HG03521 (cell line): ENCODE results near the gene DNAJC22.
"Not testable (repeated sequence)": the region's sequence is repeated elsewhere in the genome, so short reads cannot be mapped to it uniquely, and the experiment has no call there.

ENCODE experiments used
- ATAC-seq: cut with Tn5 transposase; IDR thresholded peaks from one replicate; pipeline ENCODE4 v1.9.1; 2021; ENCODE audit warnings: mild to moderate bottlenecking, moderate library complexity; ENCODE audit not compliant: unreplicated experiment

The DNAJC22 gene

DNA sequence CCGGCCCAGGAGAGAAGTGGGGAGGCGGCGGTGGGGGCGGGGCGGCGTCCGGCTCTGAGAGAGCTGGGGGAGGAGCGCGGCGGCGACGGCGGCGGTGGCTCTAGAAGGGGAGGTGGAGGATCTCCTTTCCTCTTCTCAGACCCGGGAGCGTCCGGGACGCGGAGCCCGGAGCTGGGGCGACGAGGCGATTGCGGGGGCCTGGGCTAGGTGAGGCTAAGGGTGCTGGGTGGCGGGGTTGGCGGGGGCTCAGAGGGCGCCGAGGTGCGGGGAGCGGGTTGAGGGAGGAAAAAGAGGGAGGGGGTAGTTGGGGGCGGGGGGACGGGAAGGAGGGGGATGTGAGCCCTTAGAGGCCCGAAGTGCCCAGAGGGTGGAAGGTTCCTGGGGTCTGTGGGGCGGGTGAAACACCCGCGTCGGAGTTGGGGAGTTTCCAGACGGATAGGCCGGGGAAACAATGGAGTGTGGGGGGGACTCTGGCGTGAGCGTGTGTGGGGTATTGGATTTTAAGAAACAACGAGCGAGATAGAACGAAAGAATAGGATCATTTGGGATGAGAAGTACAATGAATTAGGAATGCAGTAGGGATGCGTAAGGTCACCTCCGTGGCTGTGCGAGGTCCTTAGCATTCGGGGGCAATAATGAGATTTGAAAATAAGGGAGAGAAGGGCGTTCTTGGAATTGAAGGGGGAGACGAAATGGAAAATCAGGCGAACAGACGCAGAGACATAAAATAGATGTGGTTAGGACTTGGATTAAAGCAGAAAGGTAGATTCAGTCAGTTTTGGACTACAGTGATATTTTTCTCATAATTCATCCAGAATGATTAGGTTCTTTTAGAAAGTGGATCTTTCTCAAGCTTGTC lies 20.9 kb downstream of the DNAJC22 start, which contains the start of gene SPATS2:
SPATS2 (plus strand) TSS at position 82 of the 859 bp plus-strand sequence. CDS start 93,551 bp downstream, outside the sequence.
- no peak for ATAC-seq

DNA sequence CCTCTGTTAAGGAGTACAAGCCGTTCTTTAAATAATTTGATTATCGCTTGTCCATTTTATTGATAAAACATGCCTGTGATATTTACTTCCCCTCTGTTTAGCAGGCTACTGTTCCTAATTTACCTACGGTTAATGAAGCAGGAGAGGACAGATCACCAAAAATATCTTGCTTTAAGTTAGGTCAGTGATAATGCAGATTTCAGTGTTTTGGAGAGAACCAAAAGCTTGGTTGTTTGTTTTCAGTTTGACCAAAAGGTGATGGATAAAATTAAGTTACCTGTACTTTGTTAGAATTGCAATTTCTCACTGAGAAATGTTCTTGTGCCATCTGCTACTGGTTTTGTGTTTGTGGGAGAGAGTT lies 21.5 kb downstream of the DNAJC22 start:
- ATAC-seq, result no peak

DNA sequence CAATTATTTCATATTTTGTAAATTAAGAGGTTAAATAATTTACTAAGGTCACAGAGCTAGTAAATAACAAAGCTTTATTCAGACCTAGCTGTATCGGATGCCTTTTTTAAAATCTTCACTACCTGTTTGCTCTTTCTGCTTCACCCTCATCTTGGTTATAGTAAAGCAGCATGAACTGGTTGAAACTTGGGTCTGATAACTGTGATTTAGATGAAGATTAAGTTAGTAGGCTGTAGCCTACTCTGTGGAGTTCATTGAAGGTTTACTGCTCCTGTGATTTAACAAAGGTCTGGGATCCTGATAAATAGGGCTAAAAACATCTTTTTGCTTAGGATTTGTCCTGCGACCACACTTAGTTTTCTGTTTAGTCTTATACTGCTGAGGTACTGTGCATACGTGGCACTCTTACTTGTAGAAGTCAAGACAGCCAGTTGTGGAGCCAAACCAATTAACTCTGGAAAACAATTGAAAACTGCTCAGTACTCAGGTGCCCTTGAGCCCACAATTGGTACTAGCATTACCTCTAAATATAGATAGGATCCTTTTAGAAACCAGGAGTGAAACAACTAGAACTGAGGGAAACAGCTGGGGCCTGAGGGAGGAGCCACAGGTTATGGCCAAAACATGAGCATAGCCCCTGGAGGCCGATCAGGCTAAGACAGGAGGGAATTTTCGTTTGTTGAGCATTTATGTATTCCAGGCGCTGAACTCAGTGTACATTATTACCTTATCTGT lies 22.9 kb downstream of the DNAJC22 start:
- peak; percentile 34 for ATAC-seq

DNA sequence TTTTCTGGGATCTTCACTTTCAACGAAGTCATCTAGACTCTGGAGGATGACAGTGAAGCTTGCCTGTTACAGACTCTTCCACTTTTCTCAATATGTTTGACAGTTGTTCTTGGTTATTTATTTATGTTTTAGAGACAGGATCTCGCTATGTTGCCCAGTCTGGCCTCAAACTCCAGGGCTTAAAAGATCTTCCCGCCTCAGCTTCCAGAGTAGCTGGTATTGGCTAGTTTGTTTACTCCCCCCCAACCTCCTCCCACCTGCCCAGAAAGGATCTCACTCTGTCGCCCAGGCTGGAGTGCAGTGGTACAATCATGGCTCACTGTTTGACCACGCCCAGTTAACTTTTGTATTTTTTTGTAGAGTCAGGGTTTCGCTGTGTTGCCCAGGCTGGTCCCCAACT lies 23.9 kb downstream of the DNAJC22 start:
- no peak for ATAC-seq

DNA sequence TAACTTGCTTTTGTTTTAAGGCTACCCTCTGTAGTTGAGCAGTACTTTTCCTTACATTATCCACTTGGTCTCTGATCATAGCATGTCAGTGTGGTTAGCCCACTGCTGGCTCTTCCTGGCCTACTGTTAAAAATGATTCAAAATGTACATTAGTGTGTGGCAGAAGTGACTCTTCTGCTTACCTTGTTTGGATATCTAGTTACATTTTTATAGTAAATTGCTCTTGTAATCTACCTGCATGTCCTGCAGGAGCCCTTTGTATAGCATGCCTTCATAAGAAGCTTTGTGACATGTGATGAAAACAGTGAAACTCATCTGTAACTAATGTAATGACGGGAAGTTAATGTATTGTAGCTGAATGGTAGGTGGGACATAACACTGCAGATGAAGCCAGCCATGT lies 28.7 kb downstream of the DNAJC22 start:
- ATAC-seq, result no peak

DNA sequence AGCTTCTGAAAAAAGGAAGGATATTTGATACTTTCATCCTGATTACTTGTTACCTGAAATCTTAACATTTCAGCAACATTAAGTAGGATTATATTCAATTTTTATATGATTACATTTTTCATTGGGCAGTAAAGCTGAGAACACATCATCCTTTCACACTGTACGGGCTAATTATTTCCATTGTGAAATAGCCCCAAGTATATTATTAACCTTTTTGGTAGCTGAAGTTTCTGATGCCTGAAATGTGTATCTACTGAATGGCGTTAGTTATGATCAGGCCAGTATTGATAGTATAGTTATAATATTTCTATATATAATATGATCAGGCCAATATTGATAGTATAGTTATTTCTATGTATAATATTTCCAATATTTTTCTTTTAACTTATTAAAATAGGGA lies 30.7 kb downstream of the DNAJC22 start:
- no peak for ATAC-seq

DNA sequence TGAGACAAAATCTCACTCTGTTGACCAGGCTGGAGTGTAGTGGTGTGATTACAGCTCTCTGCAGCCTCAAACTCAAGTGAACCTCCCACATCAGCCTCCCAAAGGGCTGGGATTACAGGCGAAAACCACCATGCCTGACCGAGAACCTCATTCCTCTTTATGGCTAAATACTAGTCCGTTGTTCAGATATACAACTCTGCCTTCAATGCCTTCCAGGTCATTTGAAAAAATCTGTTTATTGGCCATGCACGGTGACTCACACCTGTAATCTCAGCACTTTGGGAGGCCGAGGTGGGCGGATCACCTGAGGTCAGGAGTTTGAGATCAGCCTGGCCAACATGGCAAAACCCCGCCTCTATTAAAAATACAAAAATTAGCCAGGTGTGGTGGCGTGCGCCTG lies 33.5 kb downstream of the DNAJC22 start:
- not testable (repeated sequence) for ATAC-seq

DNA sequence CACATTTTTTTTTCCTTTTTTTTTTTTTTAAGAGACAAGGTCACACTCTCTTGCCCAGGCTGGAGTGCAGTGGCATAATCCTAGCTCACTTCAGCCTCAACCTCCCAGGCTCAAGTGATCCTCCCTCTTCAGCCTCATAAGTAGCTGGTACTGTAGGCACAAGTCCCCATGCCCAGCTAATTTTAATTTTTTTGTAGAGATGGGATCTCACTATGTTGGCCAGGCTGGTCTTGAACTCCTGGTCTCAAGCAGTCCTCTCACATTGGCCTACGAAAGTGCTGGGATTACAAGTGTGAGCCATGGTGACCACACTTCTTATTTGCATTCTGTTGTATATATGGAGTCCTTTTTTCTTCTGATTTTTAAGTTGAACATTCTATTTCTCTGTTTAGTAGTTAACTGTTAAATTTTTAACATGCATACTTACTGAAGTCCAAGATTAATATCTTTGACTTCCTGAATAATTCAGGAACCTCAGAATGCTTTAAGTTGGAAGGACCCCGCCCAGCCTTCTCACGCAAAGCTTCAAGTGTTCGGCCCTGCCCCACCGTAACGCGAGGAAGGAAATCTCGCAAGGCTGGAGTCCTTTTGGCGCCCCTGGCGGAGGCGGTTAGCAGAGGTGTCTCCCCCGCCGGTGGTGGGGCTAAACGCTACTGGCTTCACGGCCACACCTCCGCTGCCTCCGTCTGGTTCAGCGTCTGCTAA lies 42.1 kb downstream of the DNAJC22 start:
- ATAC-seq, result no peak

DNA sequence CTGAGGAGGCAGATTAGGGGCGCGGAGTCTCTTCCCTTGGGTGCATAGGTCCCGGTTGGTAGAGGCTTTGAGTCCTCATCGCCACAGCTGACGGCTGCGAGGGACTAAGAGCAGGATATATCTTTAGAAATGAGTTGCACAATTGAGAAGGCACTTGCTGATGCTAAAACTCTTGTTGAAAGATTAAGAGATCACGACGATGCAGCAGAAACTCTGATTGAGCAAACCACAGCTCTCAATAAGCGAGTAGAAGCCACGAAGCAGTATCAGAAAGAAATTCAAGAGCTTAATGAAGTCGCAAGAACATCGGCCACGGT lies 42.7 kb downstream of the DNAJC22 start:
- ATAC-seq, result no peak

DNA sequence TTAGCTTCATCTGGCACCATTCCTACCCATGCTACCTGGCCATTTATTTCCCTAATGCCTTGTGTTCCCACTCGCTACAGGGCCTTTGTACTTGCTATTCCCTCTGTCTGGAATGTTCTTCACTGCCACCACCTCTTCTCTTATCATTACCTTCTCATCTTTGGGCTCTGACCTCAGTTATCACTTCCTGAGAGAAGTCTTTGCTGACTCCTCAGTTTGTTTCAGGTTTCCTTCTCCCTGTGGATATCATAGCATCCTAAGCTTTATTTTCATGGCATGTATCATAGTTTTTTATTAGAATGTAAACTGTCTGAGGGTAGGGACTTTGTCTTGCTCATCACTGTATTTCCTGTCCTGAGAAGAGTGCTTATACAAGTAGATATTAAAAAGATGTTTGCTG lies 50.3 kb downstream of the DNAJC22 start:
- ATAC-seq, result no peak

DNA sequence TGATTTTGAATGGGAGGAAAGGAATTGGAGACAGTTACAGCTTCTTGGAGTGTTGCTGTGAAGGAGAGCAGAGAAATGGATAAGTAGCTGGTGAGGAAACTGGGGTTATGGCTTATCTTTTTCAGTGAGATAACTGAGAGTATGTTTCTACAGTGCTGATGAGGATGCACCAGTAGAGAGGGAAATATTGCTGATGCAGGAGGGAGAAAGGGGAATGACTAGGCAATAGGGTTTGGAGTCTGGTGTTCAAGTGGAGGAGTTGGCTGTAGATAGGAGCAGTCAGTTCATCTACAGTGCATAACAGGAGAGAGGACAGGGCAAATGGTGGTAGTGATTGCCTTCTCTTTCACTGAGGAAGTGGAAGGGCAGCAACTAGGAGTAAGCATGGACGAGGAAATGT lies 53.6 kb downstream of the DNAJC22 start:
- ATAC-seq, result no peak
